Thoracic aorta (tissue), 2 donors: ENCODE results near the gene DYNC1I1. TPM values are rescaled to one million over a fixed set of nuclear protein-coding genes. Genes with fewer than 3 reads are reported as not detected.

Experiments used
- ATAC-seq: fragments of 150-250 bp; one replicate; pipeline ENCODE4 v1.8.0; 2017; ENCODE audit warnings: low read depth; ENCODE audit not compliant: insufficient number of reproducible peaks, low FRiP score
- DNase-seq: peaks from one replicate; pipeline ENCODE4 v3.0.0-alpha.2; 2020; ENCODE audit warnings: low spot score
- H3K27ac ChIP-seq, 2 donors: fragments of 200-600 bp; sonication (generic); 1 replicate in 1 of 2; 2 replicates in 1 of 2; pipeline ENCODE4 v1.5.1; 2016; ENCODE audit warnings: mild to moderate bottlenecking in 2 of 2, moderate library complexity in 2 of 2
- H3K27me3 ChIP-seq: fragments of 200-600 bp; sonication (generic); replicated peaks from 2 replicates; pipeline ENCODE4 v1.6.0; 2016; ENCODE audit warnings: mild to moderate bottlenecking; ENCODE audit not compliant: insufficient read depth
- H3K36me3 ChIP-seq: fragments of 200-600 bp; sonication (generic); one replicate; pipeline ENCODE4 v1.5.1; 2016
- H3K4me1 ChIP-seq, 2 donors: fragments of 200-600 bp; sonication (generic); 1 replicate in 1 of 2; 2 replicates in 1 of 2; pipeline versions ENCODE4 v1.5.1 to v1.6.0; 2016; ENCODE audit warnings: low read depth in 2 of 2, mild to moderate bottlenecking in 1 of 2; ENCODE audit not compliant: control insufficient read depth in 1 of 2
- H3K4me3 ChIP-seq: fragments of 200-600 bp; sonication (generic); 2 replicates; pipeline ENCODE4 v1.5.1; 2016; ENCODE audit warnings: mild to moderate bottlenecking
- H3K9me3 ChIP-seq: fragments of 200-600 bp; sonication (generic); 2 replicates; pipeline ENCODE4 v1.5.1; 2016
- CTCF ChIP-seq: fragments of 200-600 bp; sonication (generic); IDR thresholded peaks from one replicate; pipeline ENCODE4 v1.5.1; 2019; ENCODE audit warnings: antibody characterized with exemption
- total RNA-seq, 2 donors: library from RNA; depleted of rRNA; stranded (reverse); fragments of >200 nt; gene quantifications; one replicate each; pipeline versions ENCODE4 v1.1.0 to v1.2.3, GENCODE V29; 2016

Gene DYNC1I1
- total RNA-seq, 2 donors from 2014 or later = 24.6 to 69.1 TPM

- DNase-seq (no peak), ATAC-seq (no peak)
- H3K27ac ChIP-seq = peak overlapping the region in 1 of 2 donors; percentile 40
- no peaks in the 10 kb centered on the region for H3K9me3 ChIP-seq
- no peak for TF ChIP-seq CTCF
- H3K36me3 ChIP-seq = no peaks in the 10 kb centered on the region
- H3K4me3 ChIP-seq = no peak overlapping the region
- H3K27me3 ChIP-seq = no peaks in the 10 kb centered on the region
- peaks cover 6 to 69% of the 10 kb centered on the region in 2 donors for H3K4me1 ChIP-seq
Observed at GRCh38 chr7:95977994-95978393, 205.6 kb downstream of the DYNC1I1 start.

- Histone ChIP-seq H3K4me3 (no peak overlapping the region), H3K4me1 (peaks cover 0 to 47% of the 10 kb centered on the region in 2 donors), H3K9me3 (no peaks in the 10 kb centered on the region), H3K27me3 (no peaks in the 10 kb centered on the region), H3K27ac (no peak overlapping the region), H3K36me3 (no peaks in the 10 kb centered on the region)
- no peak for ATAC-seq
- TF ChIP-seq CTCF = no peak
- DNase-seq = no peak
Observed at GRCh38 chr7:95980167-95980566, 207.8 kb downstream of the DYNC1I1 start.

DNA sequence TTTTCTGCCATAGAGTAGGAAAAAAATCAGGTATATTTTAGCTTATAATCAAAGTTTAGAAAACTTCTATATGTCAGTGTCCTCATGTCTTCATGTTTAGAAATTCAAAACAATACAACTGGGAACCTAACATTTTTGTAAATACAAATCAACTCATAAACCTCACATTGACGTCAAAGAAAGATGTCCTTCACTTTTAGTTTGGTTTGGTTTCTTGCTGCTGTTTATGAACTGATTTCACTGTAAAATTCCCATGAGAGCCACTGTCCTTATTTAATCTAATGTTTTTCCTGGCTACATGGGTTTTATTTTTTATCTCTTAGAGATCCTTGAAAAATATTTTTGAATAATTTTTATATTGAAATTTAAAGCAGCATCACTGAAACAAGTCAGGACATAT is 208.4 kb downstream of the DYNC1I1 start:
- Histone ChIP-seq H3K4me3 (no peak overlapping the region), H3K4me1 (peaks cover 0 to 42% of the 10 kb centered on the region in 2 donors), H3K27ac (no peak overlapping the region), H3K36me3 (no peaks in the 10 kb centered on the region), H3K27me3 (no peaks in the 10 kb centered on the region), H3K9me3 (no peaks in the 10 kb centered on the region)
- DNase-seq (no peak), ATAC-seq (no peak)
- no peak for TF ChIP-seq CTCF

DNA sequence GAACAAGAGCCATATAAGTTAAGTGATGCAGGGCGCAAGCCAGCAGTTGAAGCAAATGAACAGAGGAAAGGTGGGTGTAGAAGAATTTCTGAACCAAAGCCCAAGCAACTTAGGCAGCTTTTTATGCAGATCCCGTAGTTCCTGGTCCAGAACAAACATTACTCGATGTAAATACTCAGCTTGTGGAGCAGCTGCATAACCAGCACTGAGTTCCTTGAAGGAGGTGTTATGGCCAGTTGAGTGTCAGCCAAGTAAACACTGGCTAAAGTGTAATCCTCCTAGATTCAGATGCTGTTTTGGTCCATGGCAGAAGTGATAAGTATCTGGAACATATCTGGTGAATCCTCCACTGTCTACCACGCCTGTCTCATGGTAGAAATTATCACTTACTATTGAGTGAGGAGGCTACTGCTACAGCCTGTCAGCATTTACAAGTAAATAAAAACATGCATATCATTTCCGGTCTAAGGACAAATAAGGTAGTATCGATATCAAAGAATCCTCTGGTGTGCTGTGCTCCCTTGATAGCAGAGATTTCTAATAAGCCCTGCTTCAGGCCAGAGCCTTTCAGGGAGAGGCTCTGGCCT is 213.9 kb downstream of the DYNC1I1 start:
- DNase-seq (no peak), ATAC-seq (no peak)
- no peaks in the 10 kb centered on the region for H3K27me3 ChIP-seq
- H3K9me3 ChIP-seq = no peaks in the 10 kb centered on the region
- H3K4me3 ChIP-seq = no peak overlapping the region
- no peak overlapping the region for H3K27ac ChIP-seq
- H3K4me1 ChIP-seq = no peaks in the 10 kb centered on the region
- H3K36me3 ChIP-seq = peaks cover 4% of the 10 kb centered on the region
- no peak for TF ChIP-seq CTCF

GRCh38 chr7:95989301-95989700 is 216.9 kb downstream of the DYNC1I1 start:
- no peaks in the 10 kb centered on the region for H3K4me1 ChIP-seq
- TF ChIP-seq CTCF = no peak
- no peak overlapping the region for H3K4me3 ChIP-seq
- H3K36me3 ChIP-seq = peaks cover 4% of the 10 kb centered on the region
- DNase-seq = no peak
- H3K27ac ChIP-seq = no peak overlapping the region
- ATAC-seq = no peak
- H3K9me3 ChIP-seq = no peaks in the 10 kb centered on the region
- no peaks in the 10 kb centered on the region for H3K27me3 ChIP-seq
